ENCODE results near the gene KCNG4. TPM values are rescaled to one million over a fixed set of nuclear protein-coding genes. Genes with fewer than 3 reads are reported as not detected.

KCNG4 gene
- total RNA-seq, 1 experiment from 2014 or later = not detected

- H2BK15ac ChIP-seq (ENCODE audit: low read depth, low read length) = no peak overlapping the region
- H3K79me1 ChIP-seq (ENCODE audit: insufficient read depth, low read depth, low read length, poor library complexity, severe bottlenecking) = peaks cover 6% of the 10 kb centered on the region
- H3K36me3 Mint-ChIP-seq (ENCODE audit: insufficient read depth in 1 of 3, low read depth in 3 of 3) = peaks cover 14 to 65% (median 61%) of the 10 kb centered on the region in 3 experiments; a peak in 6 of 7 replicates
- H3K14ac ChIP-seq (ENCODE audit: insufficient read depth, low read length) = no peak overlapping the region
- H2BK120ac ChIP-seq (ENCODE audit: low read depth, low read length, poor library complexity, severe bottlenecking) = no peak overlapping the region
- no CpG with 5 or more reads among the region's 21 CpGs for WGBS (ENCODE audit: extremely low coverage, insufficient read length, low lambda C conversion rate)
- H2AFZ ChIP-seq (ENCODE audit: low read length) = no peak overlapping the region
- no peaks in the 10 kb centered on the region for H3K9me3 Mint-ChIP-seq
- no peak overlapping the region for H3K23ac ChIP-seq (ENCODE audit: insufficient read length, low read depth, low read length)
- H3K27me3 ChIP-seq (ENCODE audit: insufficient read depth, low read length) = no peaks in the 10 kb centered on the region
- H2AK5ac ChIP-seq (ENCODE audit: insufficient read length, low read length) = no peak overlapping the region
- no peak overlapping the region for H3K27ac ChIP-seq (ENCODE audit: insufficient read length, low read depth, low read length)
- DNase-seq = no peak
- H3K4me1 Mint-ChIP-seq = peaks cover 5 to 7% of the 10 kb centered on the region in 2 experiments
- no peak overlapping the region for H3T11ph ChIP-seq (ENCODE audit: low read length)
- no peaks in the 10 kb centered on the region for H3K4me1 ChIP-seq (ENCODE audit: insufficient read depth, low read length)
- no peak overlapping the region for H3K4ac ChIP-seq (ENCODE audit: low read depth, low read length)
- H3K79me2 ChIP-seq (ENCODE audit: insufficient read depth, low read length) = peaks cover 4% of the 10 kb centered on the region; the same call in 1 of the 2 replicates
- H4K8ac ChIP-seq (replicated peaks; ENCODE audit: insufficient read length, low read depth, low read length) = no peak overlapping the region
- no peak overlapping the region for H2BK5ac ChIP-seq (ENCODE audit: insufficient read length, low read length)
- H3K4me3 Mint-ChIP-seq = no peak overlapping the region
- no peaks in the 10 kb centered on the region for H3K9me3 ChIP-seq (ENCODE audit: control insufficient read depth, low read depth, low read length)
- H2BK12ac ChIP-seq (ENCODE audit: insufficient read length, low read depth, low read length) = no peak overlapping the region
- H4K91ac ChIP-seq (ENCODE audit: insufficient read length, low read depth, low read length) = no peak overlapping the region
- H3K18ac ChIP-seq (ENCODE audit: insufficient read length, low read depth, low read length) = no peak overlapping the region
- no peak for TF ChIP-seq CTCF (conservative IDR thresholded peaks at IDR 0.05)
- H3K27ac Mint-ChIP-seq = no peak overlapping the region
- no peak overlapping the region for H2BK20ac ChIP-seq (ENCODE audit: low read depth, low read length, poor library complexity, severe bottlenecking)
- no peaks in the 10 kb centered on the region for H4K20me1 ChIP-seq (ENCODE audit: control insufficient read depth, insufficient read depth, insufficient read length)
- H3K23me2 ChIP-seq (ENCODE audit: insufficient read length, low read depth, low read length, poor library complexity, severe bottlenecking) = no peaks in the 10 kb centered on the region
- H3K9ac ChIP-seq (ENCODE audit: extremely low read depth, insufficient read length, low read length) = no peak overlapping the region
- H3K27me3 Mint-ChIP-seq (ENCODE audit: low read depth) = peaks cover 2% of the 10 kb centered on the region
- H4K5ac ChIP-seq (ENCODE audit: insufficient read length, low read depth, low read length) = no peak overlapping the region
- no peak overlapping the region for H3K56ac ChIP-seq (ENCODE audit: insufficient read length, low read depth, low read length)
- no peak overlapping the region for H3K4me2 ChIP-seq (ENCODE audit: insufficient read depth, insufficient read length, low read length)
These were observed 59.2 kb downstream of the KCNG4 start for GRCh38 chr16:84180519-84181140.
